ENCODE results near the gene COL1A1. TPM values are rescaled to one million over a fixed set of nuclear protein-coding genes. Genes with fewer than 3 reads are reported as not detected.

The COL1A1 gene
- total RNA-seq = 2,981 and 4,827 TPM in 2 replicates

GRCh38 chr17:50201276-50201854 lies at the start of gene COL1A1:
COL1A1 (minus strand) TSS chr17:50201631; CDS start chr17:50201513, 118 bp downstream.

GRCh38 chr17:50165867-50166517 lies 35.4 kb downstream of the COL1A1 start, which contains the start of gene SGCA:
SGCA (plus strand) TSS chr17:50166005; CDS start chr17:50166041, 36 bp downstream.

GRCh38 chr17:50150354-50151040 lies 50.9 kb downstream of the COL1A1 start, which contains the start of gene PPP1R9B:
PPP1R9B (minus strand) TSS chr17:50150677; CDS start chr17:50150513, 164 bp downstream.

Other genes with a start within 250 kb of the COL1A1 start
- gene DLX4, start 232.4 kb downstream of the COL1A1 start, total RNA-seq = not detected in 2 replicates
- 0.07 TPM in 1 of 2 replicates, not detected in the other for gene DLX3, start 206.4 kb downstream of the COL1A1 start, total RNA-seq
- 269 and 463 TPM in 2 replicates for gene ITGA3, start 145.5 kb downstream of the COL1A1 start, total RNA-seq
- gene PDK2, start 106.3 kb downstream of the COL1A1 start, total RNA-seq = 24.3 and 31.7 TPM in 2 replicates
- 3.3 and 9.7 TPM in 2 replicates for gene SAMD14, start 71.5 kb downstream of the COL1A1 start, total RNA-seq
- gene PPP1R9B, start 51.0 kb downstream of the COL1A1 start, total RNA-seq = 38.4 and 47.5 TPM in 2 replicates
- 16.6 and 23.8 TPM in 2 replicates for gene SGCA, start 35.6 kb downstream of the COL1A1 start, total RNA-seq
- 0.07 TPM in 1 of 2 replicates, not detected in the other for gene TMEM92, start 72.8 kb upstream of the COL1A1 start, total RNA-seq
- 72.3 and 98.2 TPM in 2 replicates for gene XYLT2, start 144.5 kb upstream of the COL1A1 start, total RNA-seq
- 27.3 and 30.0 TPM in 2 replicates for gene MRPL27, start 171.6 kb upstream of the COL1A1 start, total RNA-seq
- 2.0 and 4.0 TPM in 2 replicates for gene EME1, start 171.6 kb upstream of the COL1A1 start, total RNA-seq
- gene LRRC59, start 195.9 kb upstream of the COL1A1 start, total RNA-seq = 158 and 162 TPM in 2 replicates
- gene ACSF2, start 224.6 kb upstream of the COL1A1 start, total RNA-seq = 17.5 and 36.8 TPM in 2 replicates